Gastrocnemius medialis (tissue), 4 donors: ENCODE measurements around the gene SYS1.

Source experiments
- POLR2A ChIP-seq, 2 donors: fragments of 450-650 bp; IDR thresholded peaks; one replicate each; pipeline ENCODE4 v1.6.1; 2017; ENCODE audit warnings: antibody characterized with exemption in 2 of 2, mild to moderate bottlenecking in 2 of 2, moderate library complexity in 2 of 2
- TF ChIP-seq, protein P1 (sequence below), 5 experiments: fragments of 450-650 bp in 3 of 5; fragments of 200-600 bp in 2 of 5; sonication (generic) in 2 of 5; IDR thresholded peaks in 4 of 5; conservative IDR thresholded peaks in 1 of 5; 1 replicate in 4 of 5; 2 replicates in 1 of 5; pipeline ENCODE4 v1.5.1; 2016 to 2019; ENCODE audit warnings: antibody characterized with exemption in 5 of 5, mild to moderate bottlenecking in 3 of 5, moderate library complexity in 3 of 5

DNA sequence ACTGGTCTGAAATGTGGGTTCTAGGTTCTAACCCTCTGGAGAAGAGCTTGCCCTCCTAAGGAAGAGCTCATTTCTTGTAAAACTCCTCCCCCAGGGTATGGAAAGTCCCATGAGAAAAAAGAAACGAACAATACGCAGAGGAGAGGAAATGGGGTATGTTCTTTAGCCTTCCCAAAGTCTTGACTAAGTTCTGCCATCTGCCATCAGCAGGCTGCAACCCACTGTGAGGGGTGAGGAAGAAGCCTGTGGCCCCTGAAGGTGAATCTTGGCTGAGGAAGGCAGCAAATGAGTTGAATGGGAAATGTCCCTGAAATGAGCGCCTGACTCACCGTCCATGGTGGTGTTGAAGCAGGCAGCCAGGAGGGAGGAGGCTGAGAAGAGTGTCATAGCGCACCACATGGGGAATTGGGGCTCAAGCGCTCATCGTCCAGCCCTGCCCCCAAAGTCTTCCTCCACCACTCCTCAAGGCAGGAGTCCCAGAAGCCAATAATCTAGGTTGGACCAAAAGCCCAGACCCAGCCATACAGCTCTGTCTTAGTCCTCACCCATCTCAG is 44.5 kb upstream of the SYS1 start:
- TF ChIP-seq, protein P1, sequence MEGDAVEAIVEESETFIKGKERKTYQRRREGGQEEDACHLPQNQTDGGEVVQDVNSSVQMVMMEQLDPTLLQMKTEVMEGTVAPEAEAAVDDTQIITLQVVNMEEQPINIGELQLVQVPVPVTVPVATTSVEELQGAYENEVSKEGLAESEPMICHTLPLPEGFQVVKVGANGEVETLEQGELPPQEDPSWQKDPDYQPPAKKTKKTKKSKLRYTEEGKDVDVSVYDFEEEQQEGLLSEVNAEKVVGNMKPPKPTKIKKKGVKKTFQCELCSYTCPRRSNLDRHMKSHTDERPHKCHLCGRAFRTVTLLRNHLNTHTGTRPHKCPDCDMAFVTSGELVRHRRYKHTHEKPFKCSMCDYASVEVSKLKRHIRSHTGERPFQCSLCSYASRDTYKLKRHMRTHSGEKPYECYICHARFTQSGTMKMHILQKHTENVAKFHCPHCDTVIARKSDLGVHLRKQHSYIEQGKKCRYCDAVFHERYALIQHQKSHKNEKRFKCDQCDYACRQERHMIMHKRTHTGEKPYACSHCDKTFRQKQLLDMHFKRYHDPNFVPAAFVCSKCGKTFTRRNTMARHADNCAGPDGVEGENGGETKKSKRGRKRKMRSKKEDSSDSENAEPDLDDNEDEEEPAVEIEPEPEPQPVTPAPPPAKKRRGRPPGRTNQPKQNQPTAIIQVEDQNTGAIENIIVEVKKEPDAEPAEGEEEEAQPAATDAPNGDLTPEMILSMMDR (IDR thresholded peaks at IDR 0.05 in 4 of 5, conservative IDR thresholded peaks at IDR 0.05 in 1 of 5) = no peak
- no peak for TF ChIP-seq POLR2A (IDR thresholded peaks at IDR 0.05)
